Neural progenitor cell (in vitro differentiated cells): Measurements from ENCODE around the gene PLA2G4F.

Experiments
- CTCF ChIP-seq: fragments of 200-600 bp; sonication (generic); IDR thresholded peaks from 2 replicates; pipeline ENCODE4 v1.5.1; 2017; ENCODE audit warnings: antibody characterized with exemption, mild to moderate bottlenecking
- EZH2 ChIP-seq: fragments of 200-600 bp; sonication (generic); IDR thresholded peaks from 2 replicates; pipeline ENCODE4 v1.6.1; 2017; ENCODE audit warnings: antibody characterized with exemption, mild to moderate bottlenecking, moderate library complexity
- EZH2phosphoT487 ChIP-seq: fragments of 200-600 bp; sonication (generic); IDR thresholded peaks from 2 replicates; pipeline ENCODE4 v1.6.1; 2017; ENCODE audit warnings: antibody characterized with exemption

- TF ChIP-seq CTCF (no peak), EZH2 (no peak), EZH2phosphoT487 (no peak)
These were observed 36.2 kb downstream of the PLA2G4F start for GRCh38 chr15:42120285-42120684.
